Activated CD4-positive, CD25-positive, alpha-beta regulatory T cell treated with anti-CD3 and anti-CD28 coated beads, Interleukin-2, amount 50 U/mL, for 16 hours (primary cell): ENCODE measurements around the gene RBBP9.
"Not testable (repeated sequence)": the region's sequence is repeated elsewhere in the genome, so short reads cannot be mapped to it uniquely, and the experiment has no call there.

Experiments
- DNase-seq: peaks from one replicate; pipeline ENCODE4 v3.0.0-alpha.2; 2020; ENCODE audit warnings: low read depth, low spot score

Gene RBBP9

GRCh38 chr20:18496740-18497592, at the start of gene RBBP9:
Gene RBBP9 (minus strand): TSS chr20:18497225. CDS start chr20:18497167, 58 bp downstream.
- peak; percentile 41 for DNase-seq

GRCh38 chr20:18545566-18545965, 48.5 kb upstream of the RBBP9 start:
- DNase-seq, result no peak

- DNase-seq, result no peak
Measured at GRCh38 chr20:18543932-18544331, 46.9 kb upstream of the RBBP9 start.

GRCh38 chr20:18543216-18543615, 46.2 kb upstream of the RBBP9 start:
- no peak for DNase-seq

GRCh38 chr20:18541741-18542140, 44.7 kb upstream of the RBBP9 start:
- no peak for DNase-seq

- no peak for DNase-seq
Measured at GRCh38 chr20:18537651-18538050, 40.6 kb upstream of the RBBP9 start.

- DNase-seq, result no peak
Measured at GRCh38 chr20:18533978-18534644, 37.1 kb upstream of the RBBP9 start.

GRCh38 chr20:18533491-18533890, 36.5 kb upstream of the RBBP9 start:
- DNase-seq, result no peak

GRCh38 chr20:18532626-18533025, 35.6 kb upstream of the RBBP9 start:
- DNase-seq, result no peak

GRCh38 chr20:18529041-18529440, 32.0 kb upstream of the RBBP9 start:
- DNase-seq, result no peak

GRCh38 chr20:18527836-18528235, 30.8 kb upstream of the RBBP9 start:
- no peak for DNase-seq

GRCh38 chr20:18527339-18527738, 30.3 kb upstream of the RBBP9 start:
- DNase-seq, result no peak

- not testable (repeated sequence) for DNase-seq
Measured at GRCh38 chr20:18526761-18527160, 29.7 kb upstream of the RBBP9 start.

GRCh38 chr20:18524646-18525045, 27.6 kb upstream of the RBBP9 start:
- no peak for DNase-seq

GRCh38 chr20:18523066-18523465, 26.0 kb upstream of the RBBP9 start:
- no peak for DNase-seq

- DNase-seq, result not testable (repeated sequence)
Measured at GRCh38 chr20:18522066-18522465, 25.0 kb upstream of the RBBP9 start.

GRCh38 chr20:18515973-18516372, 18.9 kb upstream of the RBBP9 start:
- DNase-seq, result no peak

- DNase-seq, result no peak
Measured at GRCh38 chr20:18514127-18514526, 17.1 kb upstream of the RBBP9 start.

- DNase-seq, result no peak
Measured at GRCh38 chr20:18513208-18513607, 16.2 kb upstream of the RBBP9 start.

GRCh38 chr20:18511571-18511970, 14.5 kb upstream of the RBBP9 start:
- no peak for DNase-seq

GRCh38 chr20:18507218-18508191, 10.5 kb upstream of the RBBP9 start, which contains the start of gene SEC23B:
Gene SEC23B (plus strand): TSS chr20:18507940. CDS start chr20:18510836, 2,896 bp downstream.
- peak; percentile 96 for DNase-seq

GRCh38 chr20:18506744-18507143, 9.7 kb upstream of the RBBP9 start:
- no peak for DNase-seq
